Tibial artery (tissue), 4 donors: ENCODE data around the gene FMNL1.
"Not testable (repeated sequence)": the region's sequence is repeated elsewhere in the genome, so short reads cannot be mapped to it uniquely, and the experiment has no call there.

Experiments used
- DNase-seq, 2 donors: peaks; one replicate each; pipeline ENCODE4 v3.0.0-alpha.2; 2019
- H3K27ac ChIP-seq, 2 donors: fragments of 200-600 bp; sonication (generic) in 1 of 2; 1 replicate in 1 of 2; 2 replicates in 1 of 2; pipeline ENCODE4 v1.5.1; 2018 to 2019; ENCODE audit warnings: mild to moderate bottlenecking in 1 of 2
- H3K27me3 ChIP-seq, 2 donors: fragments of 200-600 bp; sonication (generic) in 1 of 2; one replicate each; pipeline versions ENCODE4 v1.5.1 to v1.6.0; 2016 to 2019
- H3K36me3 ChIP-seq, 3 donors: fragments of 200-600 bp; sonication (generic) in 2 of 3; one replicate each; pipeline ENCODE4 v1.5.1; 2016 to 2019; ENCODE audit warnings: mild to moderate bottlenecking in 2 of 3
- H3K4me1 ChIP-seq, 4 donors: fragments of 200-600 bp; sonication (generic) in 2 of 4; 1 replicate in 3 of 4; 2 replicates in 1 of 4; pipeline ENCODE4 v1.5.1; 2016 to 2019
- H3K4me3 ChIP-seq, 2 donors: fragments of 200-600 bp; sonication (generic) in 1 of 2; 1 replicate in 1 of 2; 2 replicates in 1 of 2; pipeline ENCODE4 v1.5.1; 2018 to 2019; ENCODE audit warnings: mild to moderate bottlenecking in 2 of 2
- H3K9me3 ChIP-seq, 3 donors: fragments of 200-600 bp; sonication (generic) in 1 of 3; one replicate each; pipeline ENCODE4 v1.5.1; 2016 to 2019
- intact Hi-C: fragments of 100-400 bp; cut with DNase I; formaldehyde crosslinking; loops from one replicate; pipeline ENCODE4 v1.15.0; 2023; ENCODE audit warnings: low total_unique reads
- TF ChIP-seq, protein P1 (sequence below), 2 experiments: fragments of 200-600 bp in 1 of 2; fragments of 450-650 bp in 1 of 2; IDR thresholded peaks; one replicate each; pipeline ENCODE4 v1.5.1; 2017 to 2019; ENCODE audit warnings: antibody characterized with exemption in 2 of 2, mild to moderate bottlenecking in 1 of 2, moderate library complexity in 1 of 2

FMNL1 gene

DNA sequence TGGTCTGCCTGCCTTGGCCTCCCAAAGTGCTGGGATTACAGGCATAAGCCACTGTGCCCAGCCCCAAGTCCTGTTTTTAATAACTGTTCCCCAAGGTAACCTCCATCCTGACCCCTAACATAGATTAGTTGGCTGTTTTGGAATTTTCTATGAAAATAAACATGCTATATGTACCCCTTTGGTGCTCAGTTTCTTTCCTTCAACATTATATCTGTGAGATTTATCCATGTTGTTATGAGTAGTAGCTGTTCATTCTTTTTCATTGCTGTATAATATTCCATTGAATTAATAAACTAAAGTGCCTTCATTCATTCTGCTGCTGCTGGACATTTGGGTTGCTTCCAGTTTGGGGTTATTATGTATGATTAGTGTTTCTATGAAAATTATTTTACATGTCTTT, 26.3 kb upstream of the FMNL1 start:
- H3K4me3 ChIP-seq = no peak overlapping the region
- peaks cover 0 to 13% (median 8%) of the 10 kb centered on the region in 4 donors for H3K4me1 ChIP-seq
- H3K27me3 ChIP-seq = no peaks in the 10 kb centered on the region
- no peak for DNase-seq
- intact Hi-C loops = loop anchor here (10.0 kb wide), 1 partner anchor 271 kb away; no protein-coding TSS in a partner anchor
- H3K36me3 ChIP-seq = no peaks in the 10 kb centered on the region
- TF ChIP-seq, protein P1, sequence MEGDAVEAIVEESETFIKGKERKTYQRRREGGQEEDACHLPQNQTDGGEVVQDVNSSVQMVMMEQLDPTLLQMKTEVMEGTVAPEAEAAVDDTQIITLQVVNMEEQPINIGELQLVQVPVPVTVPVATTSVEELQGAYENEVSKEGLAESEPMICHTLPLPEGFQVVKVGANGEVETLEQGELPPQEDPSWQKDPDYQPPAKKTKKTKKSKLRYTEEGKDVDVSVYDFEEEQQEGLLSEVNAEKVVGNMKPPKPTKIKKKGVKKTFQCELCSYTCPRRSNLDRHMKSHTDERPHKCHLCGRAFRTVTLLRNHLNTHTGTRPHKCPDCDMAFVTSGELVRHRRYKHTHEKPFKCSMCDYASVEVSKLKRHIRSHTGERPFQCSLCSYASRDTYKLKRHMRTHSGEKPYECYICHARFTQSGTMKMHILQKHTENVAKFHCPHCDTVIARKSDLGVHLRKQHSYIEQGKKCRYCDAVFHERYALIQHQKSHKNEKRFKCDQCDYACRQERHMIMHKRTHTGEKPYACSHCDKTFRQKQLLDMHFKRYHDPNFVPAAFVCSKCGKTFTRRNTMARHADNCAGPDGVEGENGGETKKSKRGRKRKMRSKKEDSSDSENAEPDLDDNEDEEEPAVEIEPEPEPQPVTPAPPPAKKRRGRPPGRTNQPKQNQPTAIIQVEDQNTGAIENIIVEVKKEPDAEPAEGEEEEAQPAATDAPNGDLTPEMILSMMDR (IDR thresholded peaks at IDR 0.05) = no peak
- H3K27ac ChIP-seq = no peak overlapping the region
- H3K9me3 ChIP-seq = no peaks in the 10 kb centered on the region

DNA sequence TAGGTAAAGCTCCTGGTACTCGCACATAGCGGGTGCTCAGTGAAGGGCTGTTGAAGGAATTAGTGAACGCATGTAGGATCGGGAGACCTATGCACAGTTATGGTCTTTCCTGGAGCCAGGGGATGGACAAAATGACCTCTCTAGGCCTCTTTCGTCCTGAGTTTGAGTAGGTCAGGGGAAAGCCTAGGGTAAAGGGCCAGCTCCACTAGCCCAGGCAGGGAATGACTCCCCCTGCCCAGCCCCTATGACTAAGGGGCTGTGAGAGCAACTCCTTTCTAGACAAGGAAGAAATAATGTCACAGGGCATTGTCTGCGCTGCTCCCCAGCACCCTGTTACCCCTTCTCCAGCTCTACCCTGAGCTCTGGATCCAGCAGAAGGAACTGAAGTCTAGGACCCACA, 24.6 kb upstream of the FMNL1 start:
- Histone ChIP-seq H3K4me3 (no peak overlapping the region), H3K9me3 (no peaks in the 10 kb centered on the region), H3K36me3 (no peaks in the 10 kb centered on the region), H3K27ac (peak overlapping the region in 1 of 2 donors; percentile 54), H3K27me3 (no peaks in the 10 kb centered on the region), H3K4me1 (peaks cover 0 to 13% (median 8%) of the 10 kb centered on the region in 4 donors)
- DNase-seq = no peak
- TF ChIP-seq, protein P1 (IDR thresholded peaks at IDR 0.05) = no peak
- intact Hi-C loops = loop anchor here (2.0 to 10.0 kb wide), 2 partner anchors 60 to 272 kb away; no protein-coding TSS in a partner anchor

DNA sequence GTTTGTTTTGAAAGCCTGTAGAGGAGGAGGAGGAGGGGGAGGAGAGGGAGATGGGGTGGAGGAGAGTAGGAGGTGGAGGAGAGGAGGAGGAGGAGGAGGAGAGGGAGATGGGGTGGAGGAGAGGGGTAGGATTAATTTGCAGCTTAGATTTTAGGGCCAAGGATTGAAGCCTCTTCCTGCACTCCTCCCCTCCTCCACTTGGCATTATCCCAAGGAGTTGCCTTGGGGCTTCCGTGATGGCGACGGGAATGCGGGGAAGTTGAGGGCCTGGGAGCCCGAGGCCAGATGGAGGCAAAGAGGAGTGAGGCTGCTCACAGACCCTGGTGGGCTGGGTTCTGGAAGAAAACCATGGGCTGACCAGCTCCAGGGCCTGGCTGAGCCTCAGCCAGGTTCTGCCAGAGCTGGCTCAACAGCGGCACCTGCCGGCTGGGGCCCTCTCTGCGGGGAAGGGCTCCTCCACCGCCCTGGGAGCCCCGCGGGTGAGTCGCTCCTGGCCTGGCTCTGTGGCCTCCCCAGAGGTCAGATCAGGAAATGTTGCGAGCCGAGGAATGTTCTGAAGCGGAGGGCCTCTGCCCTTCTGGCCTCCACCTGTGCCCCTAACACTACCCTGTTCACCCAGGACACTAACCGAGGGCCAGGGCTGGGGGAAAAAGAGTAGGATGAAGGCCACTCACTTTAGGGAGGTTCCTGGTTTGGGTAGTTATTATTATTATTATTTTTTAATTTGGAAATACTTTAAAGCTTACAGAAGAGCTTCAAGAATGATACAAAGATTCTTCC, 23.9 kb upstream of the FMNL1 start:
- H3K4me3 ChIP-seq = no peak overlapping the region
- no peaks in the 10 kb centered on the region for H3K9me3 ChIP-seq
- no peaks in the 10 kb centered on the region for H3K36me3 ChIP-seq
- peak overlapping the region; percentile 54 to 55 for H3K27ac ChIP-seq
- DNase-seq = peak; percentile 86 to 93
- intact Hi-C loops = loop anchor here (2.0 to 10.0 kb wide), 2 partner anchors 61 to 273 kb away; no protein-coding TSS in a partner anchor
- TF ChIP-seq, protein P1 (IDR thresholded peaks at IDR 0.05) = peak; percentile 99
- no peaks in the 10 kb centered on the region for H3K27me3 ChIP-seq
- peaks cover 0 to 13% (median 8%) of the 10 kb centered on the region in 4 donors for H3K4me1 ChIP-seq

DNA sequence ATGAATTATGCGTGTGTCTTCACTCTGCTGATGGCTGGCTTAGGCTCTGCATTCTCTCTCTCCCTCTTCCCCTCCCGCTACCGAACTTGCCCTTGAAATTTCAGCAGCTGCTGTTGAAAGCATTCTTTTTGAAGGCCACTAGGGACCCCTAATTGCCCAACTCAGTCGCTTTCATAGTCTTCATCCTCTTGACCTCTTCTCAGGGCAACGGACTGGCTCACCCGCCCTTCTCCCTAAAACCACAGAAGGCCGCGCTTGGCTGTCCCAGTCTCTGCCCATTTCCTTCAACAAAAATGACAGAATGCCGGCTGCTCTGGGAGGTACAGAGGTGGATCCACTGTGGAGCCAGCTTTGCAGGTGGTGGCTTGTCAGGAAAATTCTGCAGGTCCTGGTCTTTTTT, 21.0 kb upstream of the FMNL1 start:
- Histone ChIP-seq H3K36me3 (no peaks in the 10 kb centered on the region), H3K27ac (no peak overlapping the region), H3K27me3 (no peaks in the 10 kb centered on the region), H3K4me1 (peaks cover 0 to 13% (median 8%) of the 10 kb centered on the region in 4 donors), H3K9me3 (no peaks in the 10 kb centered on the region), H3K4me3 (no peak overlapping the region)
- TF ChIP-seq, protein P1 (IDR thresholded peaks at IDR 0.05) = no peak
- DNase-seq = peak in 1 of 2 donors; percentile 47
- intact Hi-C loops = no loop called here

DNA sequence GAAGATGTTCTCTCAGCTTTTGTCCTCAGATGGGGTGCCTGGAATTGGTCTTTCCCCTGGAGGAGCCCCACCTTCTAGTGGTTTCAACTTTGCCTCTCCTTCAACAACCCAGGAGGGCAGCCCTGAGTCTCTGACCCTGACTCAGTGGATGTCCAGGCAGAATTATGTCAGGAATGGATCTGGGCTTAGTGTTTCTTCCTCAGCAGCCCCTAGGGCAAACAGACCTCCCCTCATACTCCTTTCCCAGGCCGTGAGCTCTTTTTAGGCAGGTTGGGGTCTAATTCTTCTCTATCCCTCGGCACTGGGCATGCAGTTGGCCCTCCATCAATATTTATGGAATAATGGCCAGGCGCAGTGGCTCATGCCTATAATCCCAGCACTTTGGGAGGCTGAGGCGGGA, 20.2 kb upstream of the FMNL1 start:
- Histone ChIP-seq H3K4me3 (no peak overlapping the region), H3K9me3 (no peaks in the 10 kb centered on the region), H3K36me3 (no peaks in the 10 kb centered on the region), H3K4me1 (peaks cover 0 to 13% (median 8%) of the 10 kb centered on the region in 4 donors), H3K27me3 (no peaks in the 10 kb centered on the region), H3K27ac (no peak overlapping the region)
- TF ChIP-seq, protein P1 (IDR thresholded peaks at IDR 0.05) = no peak
- no peak for DNase-seq
- intact Hi-C loops = no loop called here

DNA sequence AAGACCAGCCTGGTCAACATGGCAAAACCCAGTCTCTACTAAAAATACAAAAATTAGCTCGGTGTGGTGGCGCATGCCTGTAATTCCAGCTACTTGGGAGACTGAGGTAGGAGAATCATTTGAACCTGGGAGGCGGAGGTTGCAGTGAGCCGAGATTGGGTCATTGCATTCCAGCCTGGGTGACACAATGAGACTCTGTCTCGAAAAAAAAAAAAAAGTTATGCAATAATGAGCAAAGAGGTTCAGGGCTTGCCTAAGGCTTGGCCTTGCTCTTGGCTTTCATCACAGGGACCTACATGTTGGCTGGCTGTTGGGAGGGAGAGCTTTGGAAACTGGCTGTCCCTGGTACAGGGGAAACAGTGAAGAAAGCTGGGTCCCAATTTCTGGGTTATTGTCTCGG, 19.8 kb upstream of the FMNL1 start:
- H3K36me3 ChIP-seq, H3K27ac ChIP-seq, H3K27me3 ChIP-seq, intact Hi-C loops, H3K4me3 ChIP-seq, H3K9me3 ChIP-seq: not testable (repeated sequence)
- H3K4me1 ChIP-seq = peaks cover 0 to 13% (median 8%) of the 10 kb centered on the region in 4 donors
- DNase-seq = peak in 1 of 2 donors; percentile 49
